PFSK-1 (cell line): ENCODE measurements around the gene PCSK2.

ENCODE experiments used
- REST ChIP-seq, 2 experiments: IDR thresholded peaks; 2 replicates each; pipeline versions ENCODE4 v1.6.1 to v1.8.0; 2011 to 2012; ENCODE audit warnings: low read depth in 2 of 2, low read length in 2 of 2, control low read depth in 1 of 2, inconsistent platforms in 1 of 2, mild to moderate bottlenecking in 1 of 2, moderate library complexity in 1 of 2; ENCODE audit not compliant: insufficient read depth in 1 of 2
- TAF1 ChIP-seq: IDR thresholded peaks from 2 replicates; pipeline ENCODE4 v1.6.1; 2012; ENCODE audit warnings: low read length, control low read depth, borderline replicate concordance; ENCODE audit not compliant: insufficient read depth

- TF ChIP-seq TAF1, result no peak
- no peak for TF ChIP-seq REST (IDR thresholded peaks at IDR 0.05; ENCODE audit: insufficient read depth in 1 of 2, low read depth in 2 of 2, low read length in 2 of 2)
These were observed 255.7 kb downstream of the PCSK2 start for GRCh38 chr20:17482536-17482935.
